ENCODE measurements around the gene THRB.

The THRB gene

GRCh38 chr3:24492971-24493551, 1.6 kb downstream of the THRB start:
- H3K9me3 ChIP-seq (ENCODE audit: insufficient read depth, low read length) = no peaks in the 10 kb centered on the region
- H3K9ac ChIP-seq (ENCODE audit: low read length) = no peak overlapping the region
- H3K4me2 ChIP-seq (ENCODE audit: low read depth, low read length, poor library complexity, severe bottlenecking) = no peak overlapping the region
- no peaks in the 10 kb centered on the region for H3K9me2 ChIP-seq (replicated peaks; ENCODE audit: insufficient read depth, low read length)
- H3K79me2 ChIP-seq (ENCODE audit: insufficient read depth, low read length) = no peaks in the 10 kb centered on the region
- TF ChIP-seq CTCF (IDR thresholded peaks at IDR 0.05; ENCODE audit: insufficient read depth, low read length, poor library complexity, severe bottlenecking) = no peak
- no peak for TF ChIP-seq EZH2phosphoT487 (conservative IDR thresholded peaks at IDR 0.05; ENCODE audit: low read length)
- H3K27ac ChIP-seq (ENCODE audit: low read depth, low read length) = no peak overlapping the region
- no peak overlapping the region for H3K4me3 ChIP-seq (ENCODE audit: insufficient read depth, low read length, poor library complexity, severe bottlenecking)
- no peaks in the 10 kb centered on the region for H4K20me1 ChIP-seq (ENCODE audit: low read depth, low read length)
- H3K36me3 ChIP-seq (ENCODE audit: low read length) = no peaks in the 10 kb centered on the region
- H3K27me3 ChIP-seq (ENCODE audit: low read length) = no peaks in the 10 kb centered on the region
- H3F3A ChIP-seq (ENCODE audit: insufficient read depth) = no peaks in the 10 kb centered on the region
- H2AFZ ChIP-seq (ENCODE audit: low read depth, low read length, severe bottlenecking) = no peak overlapping the region

- Histone ChIP-seq H3K9me2 (replicated peaks; ENCODE audit: insufficient read depth, low read length) (no peaks in the 10 kb centered on the region), H3F3A (ENCODE audit: insufficient read depth) (no peaks in the 10 kb centered on the region), H2AFZ (ENCODE audit: low read depth, low read length, severe bottlenecking) (no peak overlapping the region), H3K4me2 (ENCODE audit: low read depth, low read length, poor library complexity, severe bottlenecking) (no peak overlapping the region), H3K9ac (ENCODE audit: low read length) (no peak overlapping the region), H3K36me3 (ENCODE audit: low read length) (no peaks in the 10 kb centered on the region), H3K79me2 (ENCODE audit: insufficient read depth, low read length) (no peaks in the 10 kb centered on the region), H3K27ac (ENCODE audit: low read depth, low read length) (no peak overlapping the region), H3K27me3 (ENCODE audit: low read length) (no peaks in the 10 kb centered on the region), H3K9me3 (ENCODE audit: insufficient read depth, low read length) (no peaks in the 10 kb centered on the region), H3K4me3 (ENCODE audit: insufficient read depth, low read length, poor library complexity, severe bottlenecking) (no peak overlapping the region), H4K20me1 (ENCODE audit: low read depth, low read length) (no peaks in the 10 kb centered on the region)
- TF ChIP-seq EZH2phosphoT487 (conservative IDR thresholded peaks at IDR 0.05; ENCODE audit: low read length) (no peak), CTCF (IDR thresholded peaks at IDR 0.05; ENCODE audit: insufficient read depth, low read length, poor library complexity, severe bottlenecking) (no peak)
These were observed 4.5 kb downstream of the THRB start for GRCh38 chr3:24490151-24490550.

- TF ChIP-seq CTCF (IDR thresholded peaks at IDR 0.05; ENCODE audit: insufficient read depth, low read length, poor library complexity, severe bottlenecking) (no peak), EZH2phosphoT487 (conservative IDR thresholded peaks at IDR 0.05; ENCODE audit: low read length) (no peak)
- Histone ChIP-seq H2AFZ (ENCODE audit: low read depth, low read length, severe bottlenecking) (no peak overlapping the region), H3K9me3 (ENCODE audit: insufficient read depth, low read length) (no peaks in the 10 kb centered on the region), H4K20me1 (ENCODE audit: low read depth, low read length) (no peaks in the 10 kb centered on the region), H3F3A (ENCODE audit: insufficient read depth) (no peaks in the 10 kb centered on the region), H3K36me3 (ENCODE audit: low read length) (no peaks in the 10 kb centered on the region), H3K79me2 (ENCODE audit: insufficient read depth, low read length) (no peaks in the 10 kb centered on the region), H3K27ac (ENCODE audit: low read depth, low read length) (no peak overlapping the region), H3K27me3 (ENCODE audit: low read length) (no peaks in the 10 kb centered on the region), H3K9ac (ENCODE audit: low read length) (no peak overlapping the region), H3K9me2 (replicated peaks; ENCODE audit: insufficient read depth, low read length) (no peaks in the 10 kb centered on the region), H3K4me2 (ENCODE audit: low read depth, low read length, poor library complexity, severe bottlenecking) (no peak overlapping the region), H3K4me3 (ENCODE audit: insufficient read depth, low read length, poor library complexity, severe bottlenecking) (no peak overlapping the region)
These were observed 7.1 kb downstream of the THRB start for GRCh38 chr3:24487325-24488262.

Measured in SU-DHL-6 (cell line).